Measurements from ENCODE around the gene KIF13A.
A peak's percentile ranks its signal among the peaks of the same experiment; 100 is the strongest.
"Not testable (repeated sequence)": the region's sequence is repeated elsewhere in the genome, so short reads cannot be mapped to it uniquely, and the experiment has no call there.

The KIF13A gene

GRCh38 chr6:18016698-18017097 lies 29.3 kb upstream of the KIF13A start:
- Histone ChIP-seq H3K27ac (ENCODE audit: poor library complexity, severe bottlenecking) (peak overlapping the region; percentile 97), H3K9me3 (ENCODE audit: severe bottlenecking) (peaks cover 2% of the 10 kb centered on the region), H3K27me3 (ENCODE audit: insufficient read depth, poor library complexity, severe bottlenecking) (no peaks in the 10 kb centered on the region), H3K36me3 (ENCODE audit: low read depth) (no peaks in the 10 kb centered on the region), H3K4me3 (ENCODE audit: severe bottlenecking) (no peak overlapping the region), H3K4me1 (ENCODE audit: insufficient read depth, poor library complexity, severe bottlenecking) (peaks cover 27% of the 10 kb centered on the region)
- DNase-seq (ENCODE audit: low spot score) = no peak
- no peak for TF ChIP-seq CTCF (IDR thresholded peaks at IDR 0.05; ENCODE audit: poor library complexity, severe bottlenecking)
- ATAC-seq (ENCODE audit: low read depth) = peak; percentile 87

- H3K36me3 ChIP-seq (ENCODE audit: low read depth) = no peaks in the 10 kb centered on the region
- DNase-seq (ENCODE audit: low spot score) (no peak), ATAC-seq (ENCODE audit: low read depth) (peak; percentile 62)
- H3K4me3 ChIP-seq (ENCODE audit: severe bottlenecking) = no peak overlapping the region
- TF ChIP-seq CTCF (IDR thresholded peaks at IDR 0.05; ENCODE audit: poor library complexity, severe bottlenecking) = no peak
- peak overlapping the region; percentile 97 for H3K27ac ChIP-seq (ENCODE audit: poor library complexity, severe bottlenecking)
- peaks cover 27% of the 10 kb centered on the region for H3K4me1 ChIP-seq (ENCODE audit: insufficient read depth, poor library complexity, severe bottlenecking)
- peaks cover 2% of the 10 kb centered on the region for H3K9me3 ChIP-seq (ENCODE audit: severe bottlenecking)
- no peaks in the 10 kb centered on the region for H3K27me3 ChIP-seq (ENCODE audit: insufficient read depth, poor library complexity, severe bottlenecking)
Observed at GRCh38 chr6:18016133-18016532, 28.7 kb upstream of the KIF13A start.

GRCh38 chr6:18011287-18011686 lies 23.9 kb upstream of the KIF13A start:
- H3K27ac ChIP-seq (ENCODE audit: poor library complexity, severe bottlenecking) = no peak overlapping the region
- H3K27me3 ChIP-seq (ENCODE audit: insufficient read depth, poor library complexity, severe bottlenecking) = no peaks in the 10 kb centered on the region
- H3K36me3 ChIP-seq (ENCODE audit: low read depth) = no peaks in the 10 kb centered on the region
- H3K4me1 ChIP-seq (ENCODE audit: insufficient read depth, poor library complexity, severe bottlenecking) = peaks cover 10% of the 10 kb centered on the region
- no peak overlapping the region for H3K4me3 ChIP-seq (ENCODE audit: severe bottlenecking)
- H3K9me3 ChIP-seq (ENCODE audit: severe bottlenecking) = peaks cover 2% of the 10 kb centered on the region
- no peak for TF ChIP-seq CTCF (IDR thresholded peaks at IDR 0.05; ENCODE audit: poor library complexity, severe bottlenecking)
- DNase-seq (ENCODE audit: low spot score) (no peak), ATAC-seq (ENCODE audit: low read depth) (no peak)

- not testable (repeated sequence) for DNase-seq (ENCODE audit: low spot score); ATAC-seq (ENCODE audit: low read depth); H3K4me1 ChIP-seq (ENCODE audit: insufficient read depth, poor library complexity, severe bottlenecking); H3K27ac ChIP-seq (ENCODE audit: poor library complexity, severe bottlenecking); H3K27me3 ChIP-seq (ENCODE audit: insufficient read depth, poor library complexity, severe bottlenecking); H3K9me3 ChIP-seq (ENCODE audit: severe bottlenecking); H3K36me3 ChIP-seq (ENCODE audit: low read depth); H3K4me3 ChIP-seq (ENCODE audit: severe bottlenecking)
Observed at GRCh38 chr6:18010540-18010939, 23.1 kb upstream of the KIF13A start.

GRCh38 chr6:18004256-18004985 lies 17.0 kb upstream of the KIF13A start:
- Histone ChIP-seq H3K9me3 (ENCODE audit: severe bottlenecking) (no peaks in the 10 kb centered on the region), H3K27me3 (ENCODE audit: insufficient read depth, poor library complexity, severe bottlenecking) (no peaks in the 10 kb centered on the region), H3K4me3 (ENCODE audit: severe bottlenecking) (no peak overlapping the region), H3K27ac (ENCODE audit: poor library complexity, severe bottlenecking) (no peak overlapping the region), H3K36me3 (ENCODE audit: low read depth) (no peaks in the 10 kb centered on the region), H3K4me1 (ENCODE audit: insufficient read depth, poor library complexity, severe bottlenecking) (no peaks in the 10 kb centered on the region)
- no peak for DNase-seq (ENCODE audit: low spot score)
- no peak for TF ChIP-seq CTCF (IDR thresholded peaks at IDR 0.05; ENCODE audit: poor library complexity, severe bottlenecking)
- no peak for ATAC-seq (ENCODE audit: low read depth)
